K562 (cell line): Measurements from ENCODE around the gene DHX8. TPM values are rescaled to one million over a fixed set of nuclear protein-coding genes. Genes with fewer than 3 reads are reported as not detected.
A peak's percentile ranks its signal among the peaks of the same experiment; 100 is the strongest.

Source experiments
- ARID1B ChIP-seq: fragments of 450-650 bp; IDR thresholded peaks from 2 replicates; pipeline ENCODE4 v1.6.1; 2016; ENCODE audit warnings: antibody characterized with exemption, mild to moderate bottlenecking, inconsistent platforms
- ATF6 ChIP-seq: sonication (generic); formaldehyde crosslinking; IDR thresholded peaks from 2 replicates; pipeline ENCODE4 v1.4.0; 2020; ENCODE audit warnings: mild to moderate bottlenecking, missing genetic modification reagents
- ELF1 ChIP-seq: fragments of 200-800 bp; sonication (Bioruptor generic); IDR thresholded peaks from 2 replicates; pipeline ENCODE4 v1.6.1; 2016; ENCODE audit warnings: missing genetic modification characterization, missing compliant biosample characterization
- ESRRB ChIP-seq: fragments of 250-450 bp; sonication (Bioruptor Pico); IDR thresholded peaks from 2 replicates; pipeline ENCODE4 v1.5.0; 2020; ENCODE audit warnings: mild to moderate bottlenecking, moderate library complexity, borderline replicate concordance
- FOXM1 ChIP-seq, 2 experiments: fragments of 450-650 bp in 1 of 2; sonication (generic) in 1 of 2; formaldehyde crosslinking in 1 of 2; IDR thresholded peaks; 2 replicates each; pipeline versions ENCODE4 v1.6.1 to v1.9.0; 2017 to 2022; ENCODE audit warnings: low read depth in 2 of 2, mild to moderate bottlenecking in 2 of 2, missing genetic modification reagents in 1 of 2, moderate library complexity in 1 of 2
- IRF9 ChIP-seq: fragments of 450-650 bp; IDR thresholded peaks from 2 replicates; pipeline ENCODE4 v1.6.1; 2016; ENCODE audit warnings: missing biosample characterization, missing genetic modification characterization
- KHSRP ChIP-seq: fragments of 450-650 bp; IDR thresholded peaks from 2 replicates; pipeline ENCODE4 v1.6.1; 2017
- MYBL2 ChIP-seq, 2 experiments: fragments of 450-650 bp in 1 of 2; sonication (generic) in 1 of 2; formaldehyde crosslinking in 1 of 2; IDR thresholded peaks; 2 replicates each; pipeline versions ENCODE4 v1.6.1 to v1.8.1; 2017 to 2022; ENCODE audit warnings: borderline replicate concordance in 1 of 2, inconsistent platforms in 1 of 2, low read depth in 1 of 2, mild to moderate bottlenecking in 1 of 2, missing genetic modification reagents in 1 of 2, moderate library complexity in 1 of 2
- NFIC ChIP-seq: fragments of 450-650 bp; IDR thresholded peaks from 2 replicates; pipeline ENCODE4 v1.6.1; 2017; ENCODE audit warnings: mild to moderate bottlenecking, inconsistent platforms
- NRF1 ChIP-seq, 2 experiments: fragments of 450-650 bp; IDR thresholded peaks in 1 of 2; conservative IDR thresholded peaks in 1 of 2; 2 replicates each; pipeline ENCODE4 v1.6.1; 2014; ENCODE audit warnings: mild to moderate bottlenecking in 2 of 2
- PHTF2 ChIP-seq: fragments of 250-450 bp; sonication (Bioruptor Pico); IDR thresholded peaks from 2 replicates; pipeline ENCODE4 v1.5.0; 2021; ENCODE audit warnings: mild to moderate bottlenecking
- POU5F1 ChIP-seq: fragments of 150-350 bp; IDR thresholded peaks from 2 replicates; pipeline ENCODE4 v1.6.1; 2014; ENCODE audit warnings: borderline replicate concordance, low read length, low read depth, mild to moderate bottlenecking; ENCODE audit not compliant: partially characterized antibody
- RBM39 ChIP-seq: fragments of 200-400 bp; formaldehyde crosslinking; optimal IDR thresholded peaks from 2 replicates; pipeline ENCODE3; 2018; ENCODE audit warnings: low read depth, low read length
- TGIF2 ChIP-seq: sonication (generic); formaldehyde crosslinking; IDR thresholded peaks from 2 replicates; pipeline ENCODE4 v1.8.1; 2022; ENCODE audit warnings: mild to moderate bottlenecking, missing genetic modification reagents, moderate library complexity
- ZBTB1 ChIP-seq: sonication (generic); formaldehyde crosslinking; IDR thresholded peaks from 2 replicates; pipeline ENCODE4 v1.8.1; 2023; ENCODE audit warnings: missing genetic modification reagents, low read depth, mild to moderate bottlenecking, borderline replicate concordance
- ZKSCAN3 ChIP-seq: fragments of 250-450 bp; sonication (Bioruptor Pico); IDR thresholded peaks from 2 replicates; pipeline ENCODE4 v1.4.0; 2020
- polyA plus RNA-seq, 8 experiments: library from polyadenylated mRNA; depleted of rRNA in 4 of 8; stranded (reverse) in 5 of 8; unstranded in 3 of 8; fragments of >200 nt; fragmentation: Nextera tagmentation in 2 of 8; fragmentation: Illumina TruSeq in 1 of 8; extraction: Ambion mirVana in 2 of 8; extraction: Trizol in 1 of 8; gene quantifications; 2 replicates each; pipeline versions ENCODE4 v1.2.1 to v1.2.3, GENCODE V29; 2011 to 2014; ENCODE audit warnings: inconsistent platforms in 1 of 8, missing spikeins in 1 of 8
- total RNA-seq, 7 experiments: library from RNA; depleted of rRNA in 6 of 7; stranded (reverse); fragments of >200 nt in 6 of 7; fragmentation: Illumina TruSeq in 2 of 7; extraction: Trizol in 2 of 7; gene quantifications; 2 replicates each; pipeline versions ENCODE4 v1.2.1 to v1.2.3, GENCODE V29; 2011 to 2021; ENCODE audit warnings: low replicate concordance in 1 of 7
- TF ChIP-seq, protein P1 (sequence below), 2 experiments: fragments of 450-650 bp; conservative IDR thresholded peaks; 2 replicates each; pipeline ENCODE4 v1.6.1; 2017; ENCODE audit warnings: mild to moderate bottlenecking in 2 of 2, moderate library complexity in 2 of 2
- TF ChIP-seq, protein P2 (sequence below): fragments of 450-650 bp; IDR thresholded peaks from 2 replicates; pipeline ENCODE4 v1.6.1; 2016; ENCODE audit warnings: borderline replicate concordance

Gene DHX8
- total and polyA plus RNA-seq, 9 of the 15 experiments (the other 6 are each of a cell fraction or from before 2014, with no cell fraction given) = 16.7 to 42.5 (median 25.6) TPM

DNA sequence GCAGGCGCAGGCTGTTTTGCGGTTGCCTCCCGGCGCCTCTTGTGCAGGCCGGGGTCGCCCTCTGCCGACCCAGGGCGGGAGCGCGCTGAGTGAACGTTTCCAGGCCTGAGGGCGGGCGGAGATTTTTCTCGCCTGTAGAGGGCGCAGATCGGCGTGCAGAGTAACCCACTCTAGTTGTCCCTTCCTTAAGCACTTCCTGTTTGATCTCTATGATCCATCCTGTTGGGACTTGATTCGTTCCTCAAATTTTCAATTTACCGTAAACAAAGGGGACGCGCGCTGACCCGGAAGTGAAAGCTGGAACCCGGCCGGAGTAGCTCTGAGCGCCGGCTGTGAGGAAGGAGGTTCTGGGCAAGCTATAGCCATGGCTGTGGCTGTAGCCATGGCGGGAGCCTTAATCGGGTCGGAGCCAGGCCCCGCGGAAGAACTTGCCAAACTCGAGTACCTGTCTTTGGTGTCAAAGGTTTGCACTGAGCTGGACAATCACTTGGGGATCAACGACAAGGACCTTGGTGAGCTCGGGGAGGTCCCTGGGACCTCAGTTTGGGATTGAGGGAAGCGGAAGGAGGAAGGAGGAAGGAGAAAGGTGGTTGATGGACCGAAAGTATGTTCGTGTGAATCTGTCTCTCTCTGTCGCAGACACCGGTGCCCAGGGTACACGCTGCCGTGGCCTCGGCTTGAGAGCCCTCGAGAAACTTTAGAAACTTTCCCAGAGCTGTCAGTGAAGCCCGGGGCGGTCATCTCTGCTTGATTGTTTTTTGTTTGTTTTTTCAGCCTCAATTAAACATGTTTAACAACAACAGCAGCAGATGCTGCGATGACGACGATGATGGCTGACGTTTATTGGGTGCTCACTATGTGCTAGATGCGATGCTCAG lies at the start of gene DHX8 (continued):
- TF ChIP-seq IRF9 (no peak), ESRRB (no peak), ELF1 (peak; percentile 98), POU5F1 (peak; percentile 64), MYBL2 (IDR thresholded peaks at IDR 0.05; ENCODE audit: low read depth) (peak; percentile 84), MYBL2 (CRISPR knock-in tag; IDR thresholded peaks at IDR 0.05; ENCODE audit: borderline replicate concordance) (no peak), FOXM1 (IDR thresholded peaks at IDR 0.05; ENCODE audit: low read depth) (peak; percentile 96), FOXM1 (CRISPR knock-in tag; IDR thresholded peaks at IDR 0.05; ENCODE audit: low read depth) (peak; percentile 66; the same call in 1 of the 2 replicates), NRF1 (conservative IDR thresholded peaks at IDR 0.05 in 1 of 2, IDR thresholded peaks at IDR 0.05 in 1 of 2) (peak in 1 of 2 experiments; percentile 94; a peak in 2 of 4 replicates), ATF6 (CRISPR knock-in tag) (no peak; the same call in 1 of the 2 replicates), RBM39 (no peak), KHSRP (no peak), PHTF2 (CRISPR knock-in tag) (no peak), TGIF2 (CRISPR knock-in tag) (peak; percentile 58; the same call in 1 of the 2 replicates), ARID1B (0 out of 2 replicates have a peak, but pooled peaks have one; percentile 30), ZKSCAN3 (CRISPR knock-in tag) (no peak), ZBTB1 (no peak), NFIC (peak; percentile 48; the same call in 1 of the 2 replicates)
- TF ChIP-seq, protein P1, sequence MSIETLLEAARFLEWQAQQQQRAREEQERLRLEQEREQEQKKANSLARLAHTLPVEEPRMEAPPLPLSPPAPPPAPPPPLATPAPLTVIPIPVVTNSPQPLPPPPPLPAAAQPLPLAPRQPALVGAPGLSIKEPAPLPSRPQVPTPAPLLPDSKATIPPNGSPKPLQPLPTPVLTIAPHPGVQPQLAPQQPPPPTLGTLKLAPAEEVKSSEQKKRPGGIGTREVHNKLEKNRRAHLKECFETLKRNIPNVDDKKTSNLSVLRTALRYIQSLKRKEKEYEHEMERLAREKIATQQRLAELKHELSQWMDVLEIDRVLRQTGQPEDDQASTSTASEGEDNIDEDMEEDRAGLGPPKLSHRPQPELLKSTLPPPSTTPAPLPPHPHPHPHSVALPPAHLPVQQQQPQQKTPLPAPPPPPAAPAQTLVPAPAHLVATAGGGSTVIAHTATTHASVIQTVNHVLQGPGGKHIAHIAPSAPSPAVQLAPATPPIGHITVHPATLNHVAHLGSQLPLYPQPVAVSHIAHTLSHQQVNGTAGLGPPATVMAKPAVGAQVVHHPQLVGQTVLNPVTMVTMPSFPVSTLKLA (conservative IDR thresholded peaks at IDR 0.05) = peak; percentile 91 to 96
- TF ChIP-seq, protein P2, sequence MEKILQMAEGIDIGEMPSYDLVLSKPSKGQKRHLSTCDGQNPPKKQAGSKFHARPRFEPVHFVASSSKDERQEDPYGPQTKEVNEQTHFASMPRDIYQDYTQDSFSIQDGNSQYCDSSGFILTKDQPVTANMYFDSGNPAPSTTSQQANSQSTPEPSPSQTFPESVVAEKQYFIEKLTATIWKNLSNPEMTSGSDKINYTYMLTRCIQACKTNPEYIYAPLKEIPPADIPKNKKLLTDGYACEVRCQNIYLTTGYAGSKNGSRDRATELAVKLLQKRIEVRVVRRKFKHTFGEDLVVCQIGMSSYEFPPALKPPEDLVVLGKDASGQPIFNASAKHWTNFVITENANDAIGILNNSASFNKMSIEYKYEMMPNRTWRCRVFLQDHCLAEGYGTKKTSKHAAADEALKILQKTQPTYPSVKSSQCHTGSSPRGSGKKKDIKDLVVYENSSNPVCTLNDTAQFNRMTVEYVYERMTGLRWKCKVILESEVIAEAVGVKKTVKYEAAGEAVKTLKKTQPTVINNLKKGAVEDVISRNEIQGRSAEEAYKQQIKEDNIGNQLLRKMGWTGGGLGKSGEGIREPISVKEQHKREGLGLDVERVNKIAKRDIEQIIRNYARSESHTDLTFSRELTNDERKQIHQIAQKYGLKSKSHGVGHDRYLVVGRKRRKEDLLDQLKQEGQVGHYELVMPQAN = peak; percentile 90; the same call in 1 of the 2 replicates
